ENCODE data around the gene RRAD. TPM values are rescaled to one million over a fixed set of nuclear protein-coding genes. Genes with fewer than 3 reads are reported as not detected.
"Not testable (repeated sequence)": the region's sequence is repeated elsewhere in the genome, so short reads cannot be mapped to it uniquely, and the experiment has no call there.

Gene RRAD
- total and polyA plus RNA-seq, 2 of the 4 experiments (the other 2 are of a cell fraction) = 1.3 to 2.1 TPM

GRCh38 chr16:66944971-66945370 is 19.6 kb upstream of the RRAD start:
- H2BK15ac ChIP-seq (ENCODE audit: low read depth, low read length); in situ Hi-C loops (cut with MboI; ENCODE audit: low sequenced_read_pairs); H3K4me1 ChIP-seq (ENCODE audit: control insufficient read depth, insufficient read depth, low read length); H3K9me3 ChIP-seq (ENCODE audit: control insufficient read depth, insufficient read depth, low read length); H3K56ac ChIP-seq (ENCODE audit: extremely low read depth, insufficient read depth, low read length); H3K14ac ChIP-seq (replicated peaks; ENCODE audit: low read depth, low read length); H4K5ac ChIP-seq (ENCODE audit: low read depth, low read length); POLR2A ChIA-PET (ENCODE audit: unreplicated experiment); H3K4ac ChIP-seq (ENCODE audit: low read depth, low read length); H3K23ac ChIP-seq (ENCODE audit: low read depth, low read length); H4K8ac ChIP-seq (ENCODE audit: low read depth in 2 of 2, low read length in 2 of 2); DNase-seq; H4K20me1 ChIP-seq (ENCODE audit: insufficient read depth, low read length); dilution Hi-C loops (cut with HindIII; ENCODE audit: low sequenced_read_pairs, unreplicated experiment); H2BK5ac ChIP-seq (ENCODE audit: low read depth, low read length, poor library complexity, severe bottlenecking); BruUV-seq (replicated peaks); H3K9ac ChIP-seq (ENCODE audit: low read depth, low read length); H2BK20ac ChIP-seq (ENCODE audit: low read depth, low read length); H4K91ac ChIP-seq (ENCODE audit: insufficient read depth, low read depth, low read length); H3K9me1 ChIP-seq (ENCODE audit: insufficient read depth, low read length); H3K4me2 ChIP-seq (ENCODE audit: low read depth, low read length); ATAC-seq (ENCODE audit: low read depth); H2BK120ac ChIP-seq (ENCODE audit: low read depth, low read length); H2AK5ac ChIP-seq (ENCODE audit: low read depth, low read length); intact Hi-C loops (cut with micrococcal nuclease); H3K27ac ChIP-seq (ENCODE audit: insufficient read depth, low read length); H3K4me3 ChIP-seq (ENCODE audit: insufficient read depth, low read depth, low read length); H3K18ac ChIP-seq (ENCODE audit: low read depth, low read length); H2AFZ ChIP-seq (replicated peaks; ENCODE audit: low read length, poor library complexity); H2AK9ac ChIP-seq (replicated peaks; ENCODE audit: low read depth, low read length, poor library complexity): not testable (repeated sequence)
- Histone ChIP-seq H3K27me3 (ENCODE audit: control insufficient read depth, insufficient read depth, low read length) (peaks cover 14% of the 10 kb centered on the region; the same call in 1 of the 2 replicates), H3K79me1 (ENCODE audit: low read depth in 1 of 2, low read length in 2 of 2) (peaks cover 0 to 12% of the 10 kb centered on the region in 2 experiments; a peak in 3 of 4 replicates), H3K36me3 (ENCODE audit: control insufficient read depth, insufficient read depth, low read length) (peaks cover 40% of the 10 kb centered on the region)
- CTCF ChIA-PET = interaction anchor here (2.7 kb wide), 1 partner anchor 50 kb away, joined by 11 read pairs; no protein-coding TSS in a partner anchor
- 90% methylated on average over 5 of the region's 9 CpGs; no CpG with 5 or more reads in 1 of the 2 experiments for WGBS, 2 experiments (ENCODE audit: extremely low coverage in 2 of 2, insufficient read length in 1 of 2)

All from IMR-90 (cell line).